ENCODE measurements around the gene MRFAP1.
"Not testable (repeated sequence)": the region's sequence is repeated elsewhere in the genome, so short reads cannot be mapped to it uniquely, and the experiment has no call there.

Gene MRFAP1

DNA sequence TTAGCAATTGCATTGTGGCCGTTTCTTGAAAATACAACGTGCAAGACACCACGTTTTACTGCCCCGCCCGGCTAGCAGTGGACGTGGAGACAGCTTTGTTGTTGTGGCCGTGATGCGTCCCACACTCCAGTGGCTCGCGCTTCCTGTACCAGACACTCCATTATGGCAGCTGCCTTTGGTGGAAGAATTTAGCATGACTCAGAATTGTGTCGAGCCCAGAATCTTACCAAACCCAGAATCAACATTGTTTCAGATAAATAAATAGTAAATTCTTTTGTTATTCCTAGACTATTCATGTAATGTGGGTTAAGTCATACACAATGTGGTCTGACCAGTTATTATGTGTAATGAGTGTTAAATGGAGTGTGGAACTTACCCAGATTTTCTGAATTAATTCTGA lies 27.9 kb downstream of the MRFAP1 start:
- no peak for DNase-seq (ENCODE audit: low read depth)

GRCh38 chr4:6671648-6672047 lies 31.2 kb downstream of the MRFAP1 start:
- DNase-seq (ENCODE audit: low read depth), result no peak

DNA sequence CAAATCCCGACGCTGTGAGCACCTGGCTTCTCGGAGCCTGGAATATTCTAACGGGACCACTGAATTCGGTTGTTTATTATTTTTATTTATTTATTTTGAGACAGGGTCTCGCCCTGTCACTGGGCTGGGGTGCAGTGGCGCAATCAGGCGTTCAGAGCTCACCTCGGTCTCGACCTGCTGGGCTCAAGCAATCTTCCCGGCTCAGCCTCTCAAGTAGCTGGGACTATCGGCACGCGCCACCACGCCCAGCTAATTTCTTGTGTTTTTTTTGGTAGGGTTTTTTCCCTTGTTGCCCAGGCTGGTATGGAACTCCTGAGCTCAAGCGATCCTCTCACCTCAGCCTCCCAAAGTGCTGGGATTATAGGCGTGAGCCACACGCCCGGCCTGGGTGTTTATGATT lies 31.6 kb downstream of the MRFAP1 start:
- no peak for DNase-seq (ENCODE audit: low read depth)

DNA sequence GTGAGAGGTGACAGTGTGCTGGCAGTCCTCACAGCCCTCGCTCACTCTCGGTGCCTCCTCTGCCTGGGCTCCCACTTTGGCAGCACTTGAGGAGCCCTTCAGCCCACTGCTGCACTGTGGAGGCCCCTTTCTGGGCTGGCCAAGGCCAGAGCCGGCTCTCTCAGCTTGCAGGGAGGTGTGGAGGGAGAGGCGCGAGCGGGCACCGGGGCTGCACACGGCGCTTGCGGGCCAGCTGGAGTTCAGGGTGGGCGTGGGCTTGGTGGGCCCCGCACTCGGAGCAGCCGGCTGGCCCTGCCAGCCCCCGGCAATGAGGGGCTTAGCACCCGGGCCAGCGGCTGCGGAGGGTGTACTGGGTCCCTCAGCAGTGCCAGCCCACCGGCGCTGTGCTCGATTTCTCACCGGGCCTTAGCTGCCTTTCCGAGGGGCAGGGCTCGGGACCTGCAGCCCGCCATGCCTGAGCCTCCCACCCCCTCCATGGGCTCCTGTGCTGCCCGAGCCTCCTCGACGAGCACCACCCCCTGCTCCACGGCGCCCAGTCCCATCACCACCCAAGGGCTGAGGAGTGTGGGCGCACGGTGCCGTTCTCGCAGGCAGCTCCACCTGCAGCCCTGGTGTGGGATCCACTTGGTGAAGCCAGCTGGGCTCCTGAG lies 32.2 kb downstream of the MRFAP1 start:
- not testable (repeated sequence) for DNase-seq (ENCODE audit: low read depth)

GRCh38 chr4:6673191-6673659 lies 32.7 kb downstream of the MRFAP1 start:
- peak; percentile 40 for DNase-seq (ENCODE audit: low read depth)

GRCh38 chr4:6673660-6674499 lies 33.4 kb downstream of the MRFAP1 start:
- DNase-seq (ENCODE audit: low read depth), result peak; percentile 91

DNA sequence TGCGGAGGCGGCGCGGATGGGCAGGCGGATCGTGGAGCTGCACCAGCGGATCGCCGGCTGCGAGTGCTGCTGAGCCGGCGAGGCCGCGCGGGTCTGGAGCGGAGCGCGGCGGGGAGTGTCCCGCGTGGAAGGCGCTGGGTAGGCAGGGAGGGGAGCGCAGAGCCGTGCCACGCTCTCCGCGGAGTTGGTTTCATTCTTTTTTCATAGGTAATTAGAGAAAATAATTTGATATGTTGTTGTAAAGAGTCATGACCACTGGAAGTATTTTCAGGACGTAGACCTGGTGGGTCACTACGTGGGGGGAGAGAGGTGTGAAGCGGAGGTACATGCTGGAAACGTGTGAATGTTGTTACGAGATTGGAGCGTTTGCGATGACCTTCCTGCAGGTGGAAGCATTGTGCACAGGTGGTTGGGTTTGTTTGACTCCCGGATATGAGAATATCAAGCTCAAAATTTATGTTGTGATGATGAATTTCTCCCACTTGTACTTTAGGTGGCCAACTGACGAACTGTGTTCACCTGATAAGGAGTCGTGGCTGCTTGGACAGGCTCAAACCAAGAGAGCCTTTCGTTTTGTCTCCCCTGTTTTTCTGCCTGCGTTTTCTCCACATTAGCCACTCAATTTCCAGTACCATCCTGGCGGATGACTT lies 34.1 kb downstream of the MRFAP1 start:
- peak; percentile 55 for DNase-seq (ENCODE audit: low read depth)

DNA sequence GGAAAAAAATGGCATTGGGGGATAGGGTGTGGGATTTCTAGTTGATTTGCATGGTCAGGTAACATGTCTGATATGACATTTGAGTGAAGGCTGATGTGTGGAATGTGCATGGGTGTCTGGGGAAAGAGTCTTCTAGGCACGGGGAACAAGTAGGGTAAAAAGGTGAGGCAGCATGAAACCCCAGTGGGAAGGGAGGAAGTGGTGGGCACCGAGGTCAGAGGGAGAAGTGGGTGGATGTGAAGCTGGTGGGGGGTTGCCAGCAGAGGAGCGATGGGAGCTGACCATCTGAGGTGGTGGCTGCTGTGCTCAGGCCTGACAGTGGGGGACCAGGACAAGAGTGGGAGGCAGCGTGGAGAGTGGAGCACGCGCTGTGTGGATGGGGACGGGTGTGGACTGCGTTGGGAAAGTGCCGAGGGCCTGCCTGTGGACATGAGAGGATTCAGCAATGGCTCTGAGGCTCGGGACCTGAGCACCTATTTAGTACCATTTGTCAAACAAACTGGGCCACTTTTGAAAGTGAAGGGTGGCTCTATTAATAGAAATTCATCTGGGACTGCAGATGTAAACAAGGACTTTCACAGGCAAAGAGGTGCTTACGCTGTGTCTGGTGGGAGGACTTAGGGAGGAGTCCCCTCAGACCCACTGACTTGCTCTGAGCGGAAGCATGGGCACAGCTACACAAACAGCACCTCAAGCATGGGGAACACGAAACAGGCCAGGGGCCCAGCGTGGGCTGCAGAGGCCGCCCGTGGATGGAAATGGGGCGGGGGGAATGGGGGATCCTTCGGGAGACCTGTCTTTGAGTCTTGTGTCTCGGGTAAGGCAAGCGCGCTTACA lies 36.5 kb downstream of the MRFAP1 start:
- DNase-seq (ENCODE audit: low read depth), result no peak

- DNase-seq (ENCODE audit: low read depth), result no peak
These were observed 40.0 kb downstream of the MRFAP1 start for GRCh38 chr4:6680372-6681034.

DNA sequence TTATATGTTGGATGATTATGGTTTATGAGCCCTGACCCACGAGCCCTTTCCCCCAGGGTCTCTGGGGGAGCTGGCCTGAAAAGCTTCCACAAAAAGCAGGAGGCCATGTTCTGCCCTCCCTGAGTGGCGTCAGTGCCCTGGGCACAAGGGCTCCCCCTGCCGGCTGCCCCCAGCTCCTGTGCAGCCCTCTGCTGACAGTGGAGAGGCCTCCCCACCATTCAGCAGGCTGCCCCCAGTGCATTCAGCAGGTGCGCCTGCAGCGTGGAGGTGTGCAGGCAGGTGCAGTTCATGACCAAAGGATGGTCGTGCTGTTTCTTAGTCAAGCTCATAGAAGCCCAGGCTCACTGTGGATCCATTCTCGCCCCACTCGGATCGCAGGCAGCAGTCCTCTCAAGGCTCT lies 40.7 kb downstream of the MRFAP1 start:
- DNase-seq (ENCODE audit: low read depth), result no peak

DNA sequence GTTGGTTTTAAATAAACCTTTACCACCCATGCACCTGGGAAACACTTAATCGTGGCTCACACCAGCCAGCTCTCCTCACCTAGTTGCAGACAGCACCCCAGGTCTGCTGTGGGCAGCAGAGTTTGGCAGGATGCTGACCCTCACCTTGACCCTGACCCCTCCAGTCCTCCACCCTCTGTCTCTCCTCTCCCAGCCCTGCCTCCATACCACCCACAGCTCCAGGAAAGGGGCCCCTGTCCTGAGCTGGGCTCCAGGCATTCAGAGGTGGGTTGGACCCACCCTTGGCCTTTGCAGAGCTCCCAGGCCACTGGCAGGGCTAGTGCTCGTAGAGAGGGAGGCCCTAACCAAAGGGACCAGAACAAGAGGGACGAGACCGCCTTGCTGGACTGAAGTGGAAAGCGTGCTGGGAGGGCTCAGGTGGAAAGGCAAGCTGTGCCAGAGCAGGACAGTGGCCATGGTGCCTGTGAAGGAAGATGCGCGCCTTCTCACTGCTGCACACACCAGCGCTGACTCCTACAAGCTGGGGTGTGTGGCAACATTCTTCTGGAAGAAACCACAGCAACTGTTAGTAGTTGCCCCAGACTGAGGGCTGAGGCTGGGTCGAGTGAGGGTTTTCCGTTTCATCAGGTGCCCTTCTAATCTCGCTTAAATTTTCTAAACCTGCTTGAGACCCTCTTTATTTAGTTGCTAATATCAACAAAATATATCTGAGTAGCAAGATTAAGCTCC lies 42.5 kb downstream of the MRFAP1 start:
- DNase-seq (ENCODE audit: low read depth), result no peak

DNA sequence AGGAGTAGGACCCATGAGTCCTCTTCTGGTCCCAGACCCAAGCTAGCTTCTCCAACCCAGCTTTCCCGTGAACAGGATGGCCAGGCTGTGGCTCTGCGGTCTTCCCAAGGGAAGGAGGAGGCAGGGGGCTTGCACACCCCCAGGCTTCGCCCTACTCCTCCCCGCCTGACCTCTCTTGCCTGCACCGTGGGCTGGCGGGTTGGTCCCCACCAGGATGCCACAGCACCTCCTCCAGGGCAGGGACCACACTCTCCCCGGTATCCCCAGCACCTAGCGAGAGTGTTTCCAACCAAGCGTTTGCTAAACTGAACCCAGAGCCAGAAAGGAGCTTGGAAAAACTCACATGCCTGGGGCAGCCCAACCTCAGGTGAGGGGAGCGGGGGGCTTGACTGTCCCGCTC lies 44.2 kb downstream of the MRFAP1 start:
- DNase-seq (ENCODE audit: low read depth), result no peak

GRCh38 chr4:6686104-6686787 lies 45.8 kb downstream of the MRFAP1 start:
- no peak for DNase-seq (ENCODE audit: low read depth)

GRCh38 chr4:6687947-6688878 lies 47.7 kb downstream of the MRFAP1 start:
- no peak for DNase-seq (ENCODE audit: low read depth)

- DNase-seq (ENCODE audit: low read depth), result peak; percentile 70
These were observed 48.5 kb downstream of the MRFAP1 start for GRCh38 chr4:6688879-6689505.

DNA sequence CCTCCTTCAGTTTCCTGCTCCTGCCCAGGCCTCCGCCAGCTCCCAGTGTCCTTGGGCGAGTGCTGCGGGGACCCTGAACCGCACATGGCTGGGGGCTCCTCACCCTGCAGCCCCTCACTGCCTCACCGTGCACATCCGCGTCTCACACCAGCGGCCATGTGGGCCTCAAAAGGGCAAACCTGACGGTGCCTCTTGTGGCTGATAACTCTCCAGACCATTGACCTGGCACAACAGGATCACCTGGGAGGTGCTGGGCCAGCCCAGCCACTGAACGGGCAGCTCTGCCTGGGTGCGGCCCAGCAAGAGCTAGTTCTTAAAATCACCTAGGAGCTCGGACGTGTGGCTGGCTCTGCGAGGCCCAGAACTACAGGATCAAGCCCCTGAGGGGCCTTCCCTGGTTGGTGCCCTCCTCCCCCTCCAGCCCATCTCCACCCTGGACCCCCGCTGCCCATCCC lies 49.0 kb downstream of the MRFAP1 start:
- DNase-seq (ENCODE audit: low read depth), result no peak

Data from activated T-cell treated with anti-CD3 and anti-CD28 coated beads for 24 hours (primary cell).